Stimulated activated naive CD8-positive, alpha-beta T cell treated with anti-CD3 and anti-CD28 coated beads, Interleukin-15, Interleukin-2, amounts not matched to agents 100 ng/mL and 50 ng/mL, for 24 hours (primary cell): ENCODE results near the gene NCCRP1.
"Not testable (repeated sequence)": the region's sequence is repeated elsewhere in the genome, so short reads cannot be mapped to it uniquely, and the experiment has no call there.

Source experiments
- H3K27ac Mint-ChIP-seq: one replicate; pipeline ENCODE4 v1.8.0; 2021; ENCODE audit warnings: mild to moderate bottlenecking, mixed read lengths
- H3K27me3 Mint-ChIP-seq: one replicate; pipeline ENCODE4 v1.8.0; 2021; ENCODE audit warnings: mixed read lengths
- H3K36me3 Mint-ChIP-seq: one replicate; pipeline ENCODE4 v1.8.0; 2021; ENCODE audit warnings: low read depth, mixed read lengths
- H3K4me1 Mint-ChIP-seq: one replicate; pipeline ENCODE4 v1.8.0; 2021; ENCODE audit warnings: low read depth, mixed read lengths
- H3K4me3 Mint-ChIP-seq: one replicate; pipeline ENCODE4 v1.8.0; 2021; ENCODE audit warnings: mild to moderate bottlenecking, mixed read lengths
- H3K9me3 Mint-ChIP-seq: one replicate; pipeline ENCODE4 v1.8.0; 2021; ENCODE audit warnings: mixed read lengths

NCCRP1 gene

DNA sequence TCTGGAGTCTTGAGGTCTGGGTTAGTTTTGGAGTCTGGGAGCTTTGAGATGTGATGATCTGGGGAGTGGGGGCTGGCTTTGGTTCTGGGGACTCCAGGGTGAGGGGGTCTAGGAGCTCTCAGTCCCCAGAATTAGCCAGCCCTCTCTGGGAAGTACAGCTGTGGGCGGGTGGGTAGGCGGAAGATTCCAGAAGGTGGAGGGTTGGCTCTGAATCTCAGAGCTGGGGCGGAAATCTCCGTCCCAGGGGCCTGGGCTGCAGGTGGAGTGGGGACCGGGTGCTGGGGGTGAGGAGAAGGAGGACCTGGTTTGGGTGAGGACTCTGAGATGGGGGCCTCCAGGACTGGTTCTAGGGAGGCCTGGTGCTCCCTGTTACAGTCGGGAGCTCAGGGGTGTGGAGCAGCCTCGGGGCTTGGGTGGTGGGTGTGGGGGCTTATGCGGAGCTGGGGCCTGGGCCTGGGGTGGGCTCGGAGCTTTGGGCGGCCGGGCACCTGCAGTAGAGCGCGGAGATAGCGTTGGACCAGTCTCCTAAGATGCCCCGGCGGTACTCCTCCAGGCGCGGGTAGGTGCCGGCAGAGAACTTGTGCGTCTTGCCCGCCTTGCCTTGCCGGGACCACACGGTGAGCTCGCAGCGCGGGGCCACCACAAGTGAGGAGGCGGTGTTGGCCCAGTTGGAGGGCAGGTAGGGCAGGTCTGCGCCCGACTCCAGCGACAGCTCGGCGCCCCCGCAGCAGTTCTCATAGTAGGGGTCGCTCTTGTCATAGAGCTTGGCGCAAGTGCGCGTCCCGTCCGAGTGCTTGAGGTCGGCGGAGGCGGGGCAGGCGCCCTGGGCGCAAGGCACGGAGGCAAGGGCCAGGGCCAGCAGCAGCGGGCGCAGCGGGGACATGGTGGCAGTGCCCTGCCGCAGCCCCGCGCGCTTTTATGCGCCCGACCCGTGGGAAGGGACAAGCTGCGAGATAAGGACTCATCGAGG, 6.9 kb downstream of the NCCRP1 start, which contains the start of gene SYCN:
Gene SYCN, minus strand, starts transcription at position 892 of the 970 bp plus-strand sequence. Its CDS starts 9 bp downstream, at position 883.
- Mint-ChIP-seq H3K4me1 (no peaks in the 10 kb centered on the region), H3K27ac (no peak within 1 kb of the TSS), H3K36me3 (no peaks in the 10 kb centered on the region), H3K27me3 (peaks cover 55% of the 10 kb centered on the region), H3K9me3 (no peaks in the 10 kb centered on the region), H3K4me3 (no peak within 1 kb of the TSS)

DNA sequence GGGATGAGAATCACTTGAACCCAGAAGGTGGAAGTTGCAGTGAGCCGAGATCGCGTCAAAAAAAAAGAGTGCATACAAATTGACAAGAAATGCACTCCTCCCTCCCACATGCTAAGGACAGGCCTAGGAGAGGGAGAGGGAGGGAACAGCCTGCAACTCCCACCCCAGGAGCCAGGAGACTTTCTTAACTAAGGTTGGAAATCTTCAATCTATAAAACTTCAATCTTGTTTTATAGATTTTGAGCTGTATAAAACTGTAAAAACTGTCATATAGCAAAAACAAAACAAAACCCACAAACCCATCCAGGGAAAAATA, 8.6 kb downstream of the NCCRP1 start:
- Mint-ChIP-seq H3K4me3 (no peak overlapping the region), H3K4me1 (no peaks in the 10 kb centered on the region), H3K27ac (no peak overlapping the region), H3K27me3 (peaks cover 49% of the 10 kb centered on the region), H3K36me3 (no peaks in the 10 kb centered on the region), H3K9me3 (no peaks in the 10 kb centered on the region)

DNA sequence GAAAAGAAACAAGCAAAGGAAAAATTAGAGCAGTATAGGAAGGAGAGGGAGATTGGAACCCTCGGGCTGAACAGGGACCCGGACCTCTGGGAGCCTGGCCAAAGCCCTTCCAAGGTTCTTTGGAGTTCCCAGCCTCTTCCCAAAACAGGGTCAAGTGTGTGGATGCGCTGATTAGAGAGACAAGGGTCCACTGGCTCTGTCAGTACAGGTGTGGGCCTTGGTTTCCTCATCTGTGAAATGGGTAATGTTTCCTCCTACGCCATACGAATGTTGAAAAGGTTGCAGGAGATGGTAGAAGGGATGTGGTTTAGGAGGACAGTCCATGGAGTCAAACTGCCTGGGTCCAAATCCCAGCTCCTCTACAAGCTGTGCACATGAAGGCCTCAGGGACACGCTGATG, 9.4 kb downstream of the NCCRP1 start:
- Mint-ChIP-seq H3K27me3 (peaks cover 41% of the 10 kb centered on the region), H3K27ac (no peak overlapping the region)

DNA sequence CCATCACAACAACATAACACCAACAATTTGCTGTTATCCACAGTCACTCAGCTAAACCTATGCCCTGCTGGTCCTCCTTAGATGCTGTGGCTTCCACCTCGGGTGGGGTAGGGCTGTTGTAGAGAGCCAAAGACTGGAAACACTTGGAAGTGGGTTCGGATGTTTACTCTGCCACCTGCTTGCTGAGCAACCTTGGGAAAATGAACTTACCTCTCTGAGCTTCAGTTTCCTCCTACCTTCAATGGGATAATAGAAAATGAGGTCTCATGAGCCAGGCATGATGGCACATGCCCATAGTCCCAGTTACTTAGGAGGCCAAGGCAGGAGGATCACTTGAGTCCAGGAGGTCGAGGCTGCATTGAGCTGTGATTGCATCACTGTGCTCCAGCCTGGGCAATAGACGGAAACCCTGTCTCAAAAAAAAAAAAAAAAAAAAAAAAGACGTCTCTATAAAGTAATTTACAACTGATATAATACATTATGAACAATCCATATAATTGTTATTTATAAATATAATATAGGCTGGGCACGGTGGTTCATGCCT, 10.6 kb downstream of the NCCRP1 start:
- H3K27me3 Mint-ChIP-seq, result peaks cover 29% of the 10 kb centered on the region
- no peaks in the 10 kb centered on the region for H3K9me3 Mint-ChIP-seq
- no peak overlapping the region for H3K27ac Mint-ChIP-seq
- H3K4me1 Mint-ChIP-seq, result no peaks in the 10 kb centered on the region
- no peaks in the 10 kb centered on the region for H3K36me3 Mint-ChIP-seq
- H3K4me3 Mint-ChIP-seq, result no peak overlapping the region

More for the DNA sequence above, 9.4 kb downstream of the NCCRP1 start:
- Mint-ChIP-seq H3K36me3 (no peaks in the 10 kb centered on the region), H3K4me3 (no peak overlapping the region), H3K4me1 (no peaks in the 10 kb centered on the region), H3K9me3 (no peaks in the 10 kb centered on the region)

DNA sequence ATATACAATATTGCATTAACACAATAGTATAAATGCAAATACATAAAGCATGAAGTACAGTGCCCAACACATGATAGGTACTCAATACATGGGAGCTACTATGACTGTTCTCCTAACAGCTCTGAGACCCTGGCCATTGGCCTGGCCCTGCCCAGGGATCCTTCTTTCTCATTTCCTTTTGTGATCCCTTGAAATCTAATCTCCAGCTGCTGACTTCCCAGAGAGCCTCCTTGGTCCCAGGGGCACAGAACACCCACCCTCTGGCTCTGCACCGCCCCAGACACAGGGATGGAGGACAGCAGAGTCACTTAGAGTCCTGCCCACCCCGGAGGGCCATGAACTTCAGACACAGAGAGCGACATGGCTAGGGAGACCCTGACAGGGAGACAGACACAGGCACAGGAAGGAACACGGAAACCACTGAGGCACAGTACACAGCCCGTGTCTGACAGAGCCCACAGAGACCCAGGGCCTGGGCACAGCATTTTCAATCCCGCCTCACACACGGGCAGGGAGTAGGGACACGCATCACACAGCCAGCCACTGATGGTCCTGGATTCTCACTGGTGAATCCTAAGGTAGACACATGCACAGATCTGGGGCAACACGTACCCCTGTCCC, 11.5 kb downstream of the NCCRP1 start:
- H3K4me1 Mint-ChIP-seq, result no peaks in the 10 kb centered on the region
- H3K27me3 Mint-ChIP-seq, result peaks cover 22% of the 10 kb centered on the region
- no peaks in the 10 kb centered on the region for H3K36me3 Mint-ChIP-seq
- H3K9me3 Mint-ChIP-seq, result no peaks in the 10 kb centered on the region
- H3K4me3 Mint-ChIP-seq, result no peak overlapping the region
- no peak overlapping the region for H3K27ac Mint-ChIP-seq

DNA sequence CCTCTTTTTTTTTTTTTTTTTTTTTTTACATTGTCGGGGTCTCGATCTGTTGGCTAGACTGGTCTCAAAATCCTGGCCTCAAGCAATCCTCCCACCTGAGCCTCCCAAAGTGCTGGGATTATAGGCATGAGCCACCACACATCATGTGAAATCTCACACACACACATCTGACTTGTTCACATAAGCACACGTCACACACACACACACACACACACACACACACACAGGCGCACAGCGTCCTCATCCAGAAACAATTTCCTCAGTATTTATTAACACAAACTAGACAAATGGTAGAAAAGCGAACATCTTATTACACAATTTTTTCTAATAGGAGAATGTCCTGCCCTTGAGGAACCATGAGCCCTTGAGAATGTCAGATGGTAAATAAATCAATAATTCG, 12.4 kb downstream of the NCCRP1 start:
- no peaks in the 10 kb centered on the region for H3K36me3 Mint-ChIP-seq
- H3K4me3 Mint-ChIP-seq, result no peak overlapping the region
- H3K9me3 Mint-ChIP-seq, result no peaks in the 10 kb centered on the region
- peaks cover 13% of the 10 kb centered on the region for H3K27me3 Mint-ChIP-seq
- no peak overlapping the region for H3K27ac Mint-ChIP-seq
- H3K4me1 Mint-ChIP-seq, result no peaks in the 10 kb centered on the region

DNA sequence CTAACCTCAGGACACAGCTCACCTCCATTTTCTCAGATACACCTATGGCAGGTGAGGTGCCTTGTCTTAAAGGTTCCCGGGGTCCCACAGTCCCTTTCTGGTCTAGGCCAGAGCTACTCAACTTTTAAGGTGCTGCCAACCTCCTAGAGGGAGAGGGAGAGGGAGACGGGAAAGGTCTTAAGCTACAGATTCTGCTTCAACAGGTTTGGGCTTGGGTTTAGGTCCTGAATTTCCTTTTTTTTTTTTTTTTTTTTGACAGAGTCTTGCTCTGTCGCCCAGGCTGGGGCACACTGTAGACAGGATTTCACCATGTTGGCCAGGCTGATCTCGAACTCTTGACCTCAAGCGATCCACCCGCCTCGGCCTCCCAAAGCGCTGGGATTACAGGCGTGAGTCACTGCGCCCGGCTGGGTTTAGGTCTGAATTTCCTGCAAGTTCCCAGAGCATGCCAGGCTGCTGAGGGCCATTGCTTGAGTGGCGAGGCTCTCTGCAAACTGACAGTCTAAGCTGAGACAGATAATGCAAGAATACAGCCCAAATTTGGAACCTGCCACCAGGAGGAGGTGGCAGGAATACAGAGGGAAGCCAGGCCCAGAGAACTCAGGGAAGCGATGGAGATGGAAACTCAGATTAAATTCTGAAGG, 15.1 kb downstream of the NCCRP1 start:
- Mint-ChIP-seq H3K4me1 (no peaks in the 10 kb centered on the region), H3K36me3 (no peaks in the 10 kb centered on the region), H3K9me3 (peaks cover under 1% of the 10 kb centered on the region), H3K27me3 (peaks cover under 1% of the 10 kb centered on the region), H3K27ac (no peak overlapping the region), H3K4me3 (no peak overlapping the region)

DNA sequence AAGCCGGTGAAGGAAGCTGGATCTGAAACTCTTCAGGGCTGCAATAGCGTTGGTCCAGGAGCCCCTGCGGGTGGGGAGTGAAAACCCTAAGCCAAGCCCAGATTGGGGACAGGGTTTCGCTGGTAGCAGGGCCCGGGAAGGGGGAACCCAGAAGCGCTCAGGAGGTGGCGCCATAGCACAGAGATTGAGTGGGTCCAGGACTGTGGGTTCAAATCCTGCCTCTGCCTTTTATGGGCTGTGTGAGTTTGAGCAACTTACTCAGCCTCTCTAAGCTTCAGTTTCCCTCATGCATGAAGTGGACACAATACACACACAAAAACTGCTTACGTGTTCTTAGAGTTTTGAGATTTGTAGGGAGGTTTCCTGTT, 15.6 kb downstream of the NCCRP1 start:
- Mint-ChIP-seq H3K36me3 (no peaks in the 10 kb centered on the region), H3K27me3 (peaks cover 6% of the 10 kb centered on the region), H3K27ac (no peak overlapping the region), H3K4me3 (no peak overlapping the region), H3K9me3 (peaks cover 5% of the 10 kb centered on the region), H3K4me1 (no peaks in the 10 kb centered on the region)

DNA sequence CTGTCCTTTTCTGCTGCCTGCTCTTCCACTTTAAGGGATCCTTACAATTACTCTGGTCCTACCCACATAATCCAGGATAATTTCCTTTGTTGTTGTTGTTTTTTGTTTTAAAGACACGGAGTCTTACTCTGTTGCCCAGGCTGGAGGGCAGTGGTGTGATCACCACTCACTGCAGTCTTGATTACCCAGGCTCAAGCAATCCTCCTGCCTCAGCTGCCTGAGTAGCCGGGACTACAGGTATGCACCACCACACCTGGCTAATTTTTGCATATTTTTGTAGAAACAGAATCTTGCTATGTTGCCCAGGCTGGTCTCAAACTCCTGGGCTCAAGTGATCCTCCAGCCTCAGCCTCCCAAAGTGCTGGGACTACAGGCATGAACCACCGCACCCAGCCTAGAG, 18.6 kb downstream of the NCCRP1 start:
- not testable (repeated sequence) for H3K36me3 Mint-ChIP-seq, H3K9me3 Mint-ChIP-seq, H3K27ac Mint-ChIP-seq, H3K4me1 Mint-ChIP-seq, H3K4me3 Mint-ChIP-seq
- peaks cover 12% of the 10 kb centered on the region for H3K27me3 Mint-ChIP-seq

DNA sequence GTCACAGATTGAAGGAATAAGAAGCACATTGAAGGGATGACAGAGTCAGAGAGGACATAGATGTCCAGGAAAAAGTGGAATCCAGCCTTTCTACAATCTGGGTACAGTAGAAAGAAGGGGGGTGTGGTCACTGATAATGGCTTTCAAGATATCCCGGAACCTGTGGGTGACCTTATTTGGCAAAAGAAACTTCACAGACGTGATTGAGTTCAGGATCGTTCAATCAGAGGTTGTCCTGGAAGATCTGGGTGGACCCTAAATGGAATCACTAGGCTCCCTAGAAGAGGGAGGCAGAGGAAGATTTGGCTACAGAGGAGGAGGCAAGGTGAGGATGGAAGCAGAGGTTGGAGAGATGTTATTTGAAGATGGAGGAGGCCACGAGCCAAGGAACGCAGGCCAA, 20.3 kb downstream of the NCCRP1 start:
- Mint-ChIP-seq H3K36me3 (no peaks in the 10 kb centered on the region), H3K27ac (no peak overlapping the region)

DNA sequence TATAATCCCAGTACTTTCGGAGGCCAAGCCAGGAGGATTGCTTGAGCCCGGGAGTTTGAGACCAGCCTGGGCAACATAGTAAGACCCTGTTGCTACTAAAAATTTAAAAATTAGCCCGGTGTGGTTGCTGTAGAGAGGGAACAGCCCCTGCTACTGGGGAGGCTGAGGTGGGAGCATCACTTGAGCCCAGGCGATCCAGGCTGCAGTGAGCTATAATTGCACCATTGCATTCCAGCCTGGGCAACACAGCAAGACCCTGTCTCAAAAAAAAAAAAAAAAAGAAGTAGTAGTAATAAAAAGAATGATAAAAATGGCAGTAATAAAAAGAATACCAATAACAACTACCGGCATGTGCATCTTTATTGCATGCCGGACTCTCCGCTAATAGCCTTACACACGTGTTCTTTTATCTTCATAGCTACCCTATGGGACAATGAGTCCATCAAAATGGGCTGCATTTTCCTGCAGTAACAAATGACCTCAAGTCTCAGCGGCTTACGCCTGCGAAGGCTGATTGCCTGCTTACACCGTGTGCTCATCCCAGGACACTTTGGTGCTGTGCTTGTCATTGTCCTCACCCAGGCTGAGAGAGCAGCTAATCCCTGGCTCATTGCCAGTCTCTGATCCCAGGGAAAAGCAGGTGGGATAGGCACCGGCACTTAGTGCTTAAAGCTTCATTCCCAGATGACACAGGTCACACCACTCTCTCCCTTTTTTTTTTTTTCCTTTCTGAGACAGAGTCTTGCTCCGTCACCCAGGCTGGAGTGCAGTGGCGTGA, 21.7 kb downstream of the NCCRP1 start:
- peaks cover 19% of the 10 kb centered on the region for H3K27me3 Mint-ChIP-seq

More for the DNA sequence above, 20.3 kb downstream of the NCCRP1 start:
- peaks cover 19% of the 10 kb centered on the region for H3K27me3 Mint-ChIP-seq
- H3K4me3 Mint-ChIP-seq, result no peak overlapping the region
- no peaks in the 10 kb centered on the region for H3K4me1 Mint-ChIP-seq
- peaks cover 5% of the 10 kb centered on the region for H3K9me3 Mint-ChIP-seq

DNA sequence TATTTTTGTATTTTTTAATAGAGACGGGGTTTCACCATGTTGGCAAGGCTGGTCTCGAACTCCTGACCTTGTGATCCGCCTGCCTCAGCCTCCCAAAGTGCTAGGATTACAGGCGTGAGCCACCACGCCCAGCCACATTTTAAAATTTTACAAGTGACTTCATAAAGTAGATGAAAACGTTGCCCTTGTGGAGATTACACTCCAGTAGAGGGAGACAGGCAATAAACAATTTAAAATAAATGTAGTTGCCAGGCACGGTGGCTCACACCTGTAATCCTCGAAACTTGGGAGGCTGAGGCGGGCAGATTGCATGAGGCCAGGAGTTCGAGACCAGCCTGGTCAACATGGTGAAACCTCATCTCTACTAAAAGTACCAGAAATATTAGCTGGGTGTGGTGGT, 22.3 kb downstream of the NCCRP1 start:
- H3K9me3 Mint-ChIP-seq, H3K27ac Mint-ChIP-seq, H3K4me3 Mint-ChIP-seq, H3K36me3 Mint-ChIP-seq, H3K4me1 Mint-ChIP-seq: not testable (repeated sequence)
- peaks cover 22% of the 10 kb centered on the region for H3K27me3 Mint-ChIP-seq

More for the DNA sequence above, 21.7 kb downstream of the NCCRP1 start:
- Mint-ChIP-seq H3K9me3 (peaks cover 5% of the 10 kb centered on the region), H3K36me3 (no peaks in the 10 kb centered on the region), H3K4me1 (no peaks in the 10 kb centered on the region), H3K27ac (no peak overlapping the region), H3K4me3 (no peak overlapping the region)

DNA sequence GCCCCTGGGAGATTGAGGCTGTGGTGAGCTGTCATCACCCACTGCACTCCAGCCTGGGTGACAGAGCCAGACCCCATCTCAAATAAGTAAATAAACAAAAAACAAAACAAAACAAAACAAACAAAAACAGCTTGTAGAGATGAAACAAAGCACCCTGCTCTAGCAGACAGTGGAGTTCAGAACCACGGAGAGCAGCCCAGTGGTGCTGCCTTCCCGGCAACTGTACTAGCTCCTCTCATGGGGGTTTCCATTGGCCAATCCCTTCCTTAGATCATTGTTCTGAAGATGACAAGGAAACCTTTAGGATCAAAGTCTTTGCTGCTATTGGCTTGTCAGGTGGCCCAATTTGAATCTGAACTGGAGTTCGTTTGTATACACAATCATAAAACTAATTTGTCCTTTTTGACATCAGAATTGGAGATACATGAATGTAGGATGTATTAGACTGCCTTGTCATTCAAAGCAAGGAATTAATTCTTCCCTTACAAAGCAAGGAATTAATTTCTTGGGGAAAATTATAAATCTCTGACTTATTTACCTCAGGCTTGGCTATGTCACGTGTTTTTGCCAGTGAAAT, 27.0 kb downstream of the NCCRP1 start:
- Mint-ChIP-seq H3K4me3 (no peak overlapping the region), H3K4me1 (no peaks in the 10 kb centered on the region), H3K36me3 (no peaks in the 10 kb centered on the region), H3K27ac (no peak overlapping the region), H3K9me3 (no peaks in the 10 kb centered on the region), H3K27me3 (peaks cover 22% of the 10 kb centered on the region)

DNA sequence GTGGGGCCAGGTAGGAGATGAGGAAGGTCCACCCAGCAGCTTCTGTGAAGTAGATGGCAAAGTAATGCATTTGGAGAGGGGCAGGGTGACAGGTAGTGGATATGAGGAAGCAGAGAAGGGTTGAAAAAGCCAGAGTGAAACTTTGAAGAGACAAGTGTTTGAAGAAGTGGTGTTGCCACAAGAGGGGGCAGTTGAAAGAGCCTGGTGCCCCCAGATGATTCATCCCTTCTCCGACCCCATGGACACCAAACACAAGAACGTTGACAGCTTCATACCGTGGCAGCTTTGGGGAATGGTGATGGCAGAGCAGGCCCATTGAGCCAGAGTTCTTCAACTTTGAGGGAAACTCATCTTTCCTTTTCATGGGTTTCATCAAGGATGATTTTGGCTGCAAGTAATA, 28.1 kb downstream of the NCCRP1 start:
- Mint-ChIP-seq H3K27ac (peak overlapping the region; percentile 28), H3K9me3 (no peaks in the 10 kb centered on the region), H3K4me3 (no peak overlapping the region), H3K4me1 (no peaks in the 10 kb centered on the region), H3K27me3 (peaks cover 19% of the 10 kb centered on the region), H3K36me3 (no peaks in the 10 kb centered on the region)
